ENCODE results near the gene FLRT1. TPM values are rescaled to one million over a fixed set of nuclear protein-coding genes. Genes with fewer than 3 reads are reported as not detected.
A peak's percentile ranks its signal among the peaks of the same experiment; 100 is the strongest.

Gene FLRT1
- total RNA-seq, 2 donors from 2014 or later = not detected

GRCh38 chr11:64036087-64037026 lies 626 bp downstream of the FLRT1 start:
- Mint-ChIP-seq H3K9me3 (no peaks in the 10 kb centered on the region), H3K27me3 (ENCODE audit: insufficient read depth) (peaks cover 90% of the 10 kb centered on the region), H3K36me3 (ENCODE audit: low read depth) (no peaks in the 10 kb centered on the region), H3K4me3 (peak overlapping the region; percentile 19), H3K27ac (no peak overlapping the region), H3K4me1 (peaks cover 6% of the 10 kb centered on the region)
- Histone ChIP-seq H3K36me3 (ENCODE audit: control insufficient read depth, insufficient read depth, low read length) (no peaks in the 10 kb centered on the region), H3K4me3 (ENCODE audit: low read length) (peak overlapping the region; percentile 60), H3K9ac (ENCODE audit: extremely low read depth, low read length, poor library complexity, severe bottlenecking) (no peak overlapping the region), H3K27ac (ENCODE audit: low read depth, low read length) (no peak overlapping the region), H3K27me3 (ENCODE audit: control insufficient read depth, insufficient read depth, low read length, poor library complexity, severe bottlenecking) (peaks cover 80% of the 10 kb centered on the region), H3K4me1 (ENCODE audit: control insufficient read depth, insufficient read depth, low read length) (no peaks in the 10 kb centered on the region), H3K9me3 (ENCODE audit: control insufficient read depth, low read length) (no peaks in the 10 kb centered on the region)
- 2 to 5% methylated on average over 13 to 84 of the region's 85 CpGs for WGBS, 2 experiments (ENCODE audit: insufficient coverage in 1 of 2, insufficient read length in 1 of 2)
- TF ChIP-seq CTCF (conservative IDR thresholded peaks at IDR 0.05) = peak; percentile 13
- DNase-seq = peak; percentile 68

- no peak overlapping the region for H3K27ac Mint-ChIP-seq
- H3K27me3 Mint-ChIP-seq (ENCODE audit: insufficient read depth) = peaks cover 86% of the 10 kb centered on the region
- no peaks in the 10 kb centered on the region for H3K9me3 ChIP-seq (ENCODE audit: control insufficient read depth, low read length)
- H3K4me1 ChIP-seq (ENCODE audit: control insufficient read depth, insufficient read depth, low read length) = no peaks in the 10 kb centered on the region
- H3K27ac ChIP-seq (ENCODE audit: low read depth, low read length) = no peak overlapping the region
- WGBS, 2 experiments (ENCODE audit: insufficient coverage in 1 of 2, insufficient read length in 1 of 2) = 31 to 37% methylated on average over 15 to 18 of the region's 23 CpGs
- peaks cover 75% of the 10 kb centered on the region for H3K27me3 ChIP-seq (ENCODE audit: control insufficient read depth, insufficient read depth, low read length, poor library complexity, severe bottlenecking)
- no peaks in the 10 kb centered on the region for H3K9me3 Mint-ChIP-seq
- no peaks in the 10 kb centered on the region for H3K36me3 Mint-ChIP-seq (ENCODE audit: low read depth)
- no peak overlapping the region for H3K9ac ChIP-seq (ENCODE audit: extremely low read depth, low read length, poor library complexity, severe bottlenecking)
- H3K4me3 Mint-ChIP-seq = peak overlapping the region; percentile 19
- H3K4me3 ChIP-seq (ENCODE audit: low read length) = no peak overlapping the region
- H3K4me1 Mint-ChIP-seq = peaks cover 8% of the 10 kb centered on the region
- H3K36me3 ChIP-seq (ENCODE audit: control insufficient read depth, insufficient read depth, low read length) = no peaks in the 10 kb centered on the region
- no peak for TF ChIP-seq CTCF (conservative IDR thresholded peaks at IDR 0.05)
- no peak for DNase-seq
Measured at GRCh38 chr11:64037027-64037634, 1.4 kb downstream of the FLRT1 start.

GRCh38 chr11:64038500-64038899 lies 2.8 kb downstream of the FLRT1 start:
- H3K27me3 Mint-ChIP-seq (ENCODE audit: insufficient read depth) = peaks cover 81% of the 10 kb centered on the region
- H3K4me3 ChIP-seq (ENCODE audit: low read length) = no peak overlapping the region
- H3K9ac ChIP-seq (ENCODE audit: extremely low read depth, low read length, poor library complexity, severe bottlenecking) = no peak overlapping the region
- 97 to 100% methylated on average over 1 to 4 of the region's 4 CpGs for WGBS, 2 experiments (ENCODE audit: insufficient coverage in 1 of 2, insufficient read length in 1 of 2)
- H3K27ac ChIP-seq (ENCODE audit: low read depth, low read length) = no peak overlapping the region
- no peak overlapping the region for H3K4me3 Mint-ChIP-seq
- H3K4me1 Mint-ChIP-seq = peaks cover 8% of the 10 kb centered on the region
- peaks cover 61% of the 10 kb centered on the region for H3K27me3 ChIP-seq (ENCODE audit: control insufficient read depth, insufficient read depth, low read length, poor library complexity, severe bottlenecking)
- no peaks in the 10 kb centered on the region for H3K9me3 Mint-ChIP-seq
- H3K36me3 Mint-ChIP-seq (ENCODE audit: low read depth) = no peaks in the 10 kb centered on the region
- H3K4me1 ChIP-seq (ENCODE audit: control insufficient read depth, insufficient read depth, low read length) = no peaks in the 10 kb centered on the region
- no peaks in the 10 kb centered on the region for H3K36me3 ChIP-seq (ENCODE audit: control insufficient read depth, insufficient read depth, low read length)
- H3K27ac Mint-ChIP-seq = no peak overlapping the region
- no peak for DNase-seq
- no peak for TF ChIP-seq CTCF (conservative IDR thresholded peaks at IDR 0.05)
- H3K9me3 ChIP-seq (ENCODE audit: control insufficient read depth, low read length) = no peaks in the 10 kb centered on the region
